Effector CD8-positive, alpha-beta T cell (primary cell): ENCODE data around the gene RAB11FIP5.

Experiments
- DNase-seq: peaks from one replicate; lab custom pipeline; 2025; lab: John Stamatoyannopoulos, UW

The RAB11FIP5 gene

DNA sequence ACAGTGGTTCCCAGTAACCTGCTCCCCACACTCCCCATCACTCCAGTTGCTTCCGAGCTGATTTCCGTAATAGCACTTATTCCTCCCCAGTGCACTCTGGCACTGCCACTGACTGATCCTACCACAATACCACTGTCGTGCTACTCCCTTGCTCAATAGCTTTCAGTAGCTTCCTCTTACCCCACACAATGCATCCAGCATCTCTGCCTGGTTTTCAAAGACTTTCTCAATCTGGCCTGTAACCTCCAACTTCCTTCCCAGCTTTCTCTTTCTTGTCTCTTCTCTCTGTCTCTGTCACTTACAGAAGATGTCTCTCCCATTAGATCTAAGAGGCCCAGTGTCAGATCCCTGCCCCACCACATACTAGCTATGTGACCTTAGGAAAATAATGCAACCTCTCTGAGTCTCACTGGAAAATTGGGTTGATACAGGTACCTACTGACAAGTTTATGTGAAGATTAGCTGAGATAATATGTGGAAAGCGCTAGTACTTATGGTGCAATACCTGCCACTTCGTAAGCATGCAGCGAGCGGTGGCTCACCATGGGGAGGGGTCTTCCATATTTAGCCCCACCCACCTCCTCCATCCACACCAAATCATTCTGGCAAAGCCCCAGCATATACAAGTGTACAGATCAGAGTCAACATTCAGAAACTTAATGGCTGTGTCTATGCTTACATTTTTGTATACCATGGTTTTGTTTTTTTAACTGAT, 77.9 kb downstream of the RAB11FIP5 start:
- DNase-seq, result no peak

DNA sequence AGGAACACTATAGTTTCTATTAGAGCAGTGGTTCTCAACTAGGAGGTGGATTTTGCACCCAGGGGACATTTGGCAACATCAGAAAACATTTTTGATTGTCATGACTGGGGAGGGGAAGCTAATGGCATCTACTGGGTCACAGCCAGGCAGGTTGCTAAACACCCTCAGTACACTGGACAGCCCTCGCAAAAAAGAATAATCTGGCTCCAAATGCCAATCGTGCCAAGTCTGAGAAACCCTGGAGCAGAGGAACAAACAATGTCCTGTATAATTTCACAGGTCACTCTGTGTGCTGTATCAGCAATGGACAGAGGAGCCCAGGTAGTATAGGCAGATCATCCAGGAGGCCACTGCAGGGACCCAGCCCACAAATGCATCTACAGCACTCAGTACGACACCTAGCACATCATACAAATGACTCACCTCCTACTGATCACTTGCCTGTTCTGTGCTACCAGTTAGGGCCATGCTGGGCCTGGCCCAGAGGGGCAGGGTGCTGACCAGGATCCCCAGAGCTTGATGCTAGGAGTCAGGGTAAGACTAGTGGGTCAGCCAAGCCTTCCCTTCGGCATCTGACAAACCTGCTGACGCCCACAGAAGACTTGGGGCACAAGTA, 78.9 kb downstream of the RAB11FIP5 start:
- DNase-seq, result no peak

DNA sequence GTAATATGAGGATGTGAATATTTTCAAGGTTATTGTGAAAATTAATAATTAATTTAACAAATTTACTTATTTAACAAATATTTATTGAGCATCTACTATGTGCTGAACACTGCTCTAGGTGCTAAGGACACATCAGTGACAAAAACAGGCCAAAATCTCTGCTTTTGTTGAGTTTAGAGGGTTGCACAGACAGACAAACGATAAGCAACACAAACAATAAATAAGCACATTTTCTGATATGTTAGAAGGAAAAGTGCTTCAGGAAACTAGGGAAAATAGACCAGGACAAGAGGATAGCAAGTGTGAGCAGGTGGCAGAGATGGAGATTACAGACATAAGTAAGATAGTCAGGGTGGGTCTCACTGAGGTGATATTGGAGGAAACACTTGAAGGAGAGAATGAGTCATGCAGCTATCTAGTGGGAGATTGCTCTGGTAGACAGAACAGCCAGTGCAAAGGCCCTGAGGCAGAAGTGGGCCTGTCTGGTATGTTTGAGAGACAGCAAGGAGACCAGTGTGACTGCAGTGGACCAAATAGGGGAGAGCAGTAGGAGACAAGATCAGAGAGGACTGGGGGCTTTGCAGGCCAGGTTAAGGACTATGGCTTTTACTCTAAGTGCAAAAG, 79.5 kb downstream of the RAB11FIP5 start:
- DNase-seq, result no peak

DNA sequence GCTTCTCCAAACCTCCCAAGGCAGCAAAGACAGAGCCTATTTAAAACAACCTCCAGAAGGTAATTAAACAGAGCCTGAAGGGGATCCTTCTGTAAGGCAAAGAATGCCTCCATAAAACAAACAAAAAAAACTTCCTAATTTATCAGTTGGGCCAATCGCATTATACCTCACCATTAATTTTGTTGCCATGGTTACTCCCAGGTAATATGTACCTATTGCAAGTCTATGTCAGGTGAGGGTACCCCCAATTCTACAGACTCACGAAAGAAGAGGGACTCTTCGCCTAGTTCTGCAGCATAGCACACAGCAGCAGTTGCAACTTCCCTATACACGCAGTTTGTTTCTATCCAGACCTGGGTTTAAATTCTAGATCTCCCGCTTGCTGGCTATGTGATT, 80.0 kb downstream of the RAB11FIP5 start:
- DNase-seq, result no peak

DNA sequence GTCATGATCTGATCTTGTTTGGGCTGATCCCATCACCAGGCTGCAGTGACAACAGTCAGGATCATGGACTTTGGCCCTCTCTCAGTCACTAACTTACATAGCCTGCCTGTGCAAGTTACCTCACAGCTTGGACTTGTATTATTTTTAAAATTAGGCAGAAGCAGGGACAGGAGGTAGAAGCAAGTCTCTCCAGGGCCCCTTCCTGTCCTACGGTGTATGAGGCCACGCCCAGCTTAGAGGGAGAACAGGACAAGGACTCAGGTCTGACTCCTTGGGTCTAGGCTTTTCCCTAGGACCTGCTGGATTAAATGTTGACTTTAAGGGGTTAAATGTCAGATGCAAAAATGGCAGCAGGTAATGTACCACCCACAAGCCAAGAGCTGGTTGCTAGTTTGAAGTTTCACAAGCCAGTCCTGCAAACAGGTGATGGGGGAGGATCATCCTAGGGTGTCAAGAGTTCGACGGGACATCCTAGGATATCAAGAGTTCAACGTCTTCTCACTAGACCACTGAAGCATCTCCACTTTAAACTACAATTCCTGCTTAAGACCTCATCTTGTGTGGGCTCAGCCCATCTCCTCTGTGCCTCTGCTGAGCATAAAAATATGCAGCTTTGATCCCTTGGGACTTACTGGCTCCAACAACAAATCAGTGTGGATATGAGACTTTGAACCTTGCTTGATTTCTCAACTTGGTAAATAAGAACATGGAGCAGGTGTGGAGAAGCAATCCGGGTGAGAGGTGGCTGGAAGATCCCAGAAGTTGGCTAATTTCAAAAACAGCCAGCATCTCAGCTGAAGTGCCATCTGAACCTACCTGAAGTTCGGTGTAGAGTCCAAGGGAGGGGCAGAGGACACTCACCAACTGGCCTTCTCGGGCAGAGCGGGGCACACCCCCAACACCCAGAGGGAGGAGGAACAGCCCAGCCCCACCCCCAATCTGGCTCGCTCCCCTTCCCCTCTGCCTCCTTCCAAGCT, 80.7 kb downstream of the RAB11FIP5 start:
- no peak for DNase-seq

DNA sequence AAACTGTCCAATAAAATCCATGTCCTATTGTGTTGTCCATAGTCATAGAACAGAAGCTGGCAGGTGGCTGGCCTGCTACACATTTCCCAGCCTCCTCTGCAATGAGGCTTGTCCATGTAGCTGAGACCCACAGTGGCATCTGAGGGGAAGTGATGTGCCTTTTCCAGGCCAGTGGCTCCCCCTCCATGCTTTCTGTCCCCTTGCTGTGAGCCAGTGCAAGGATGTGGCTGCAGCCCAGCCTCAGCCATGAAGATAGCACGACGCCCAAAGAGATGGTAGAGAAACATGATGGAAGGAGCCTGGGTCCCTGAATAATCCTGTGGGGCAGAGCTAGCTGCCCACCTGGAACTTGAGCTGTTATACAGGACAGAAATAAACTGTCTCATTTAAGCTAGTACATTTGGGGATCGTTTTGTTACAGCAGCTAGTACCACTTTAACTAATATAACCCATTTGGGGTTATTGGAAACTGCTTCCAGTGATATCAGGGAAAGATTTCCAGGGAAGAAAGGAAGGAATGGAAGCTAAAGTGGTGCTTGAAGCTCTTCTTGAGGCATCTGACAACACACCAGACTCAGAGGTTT, 81.6 kb downstream of the RAB11FIP5 start:
- DNase-seq, result no peak

DNA sequence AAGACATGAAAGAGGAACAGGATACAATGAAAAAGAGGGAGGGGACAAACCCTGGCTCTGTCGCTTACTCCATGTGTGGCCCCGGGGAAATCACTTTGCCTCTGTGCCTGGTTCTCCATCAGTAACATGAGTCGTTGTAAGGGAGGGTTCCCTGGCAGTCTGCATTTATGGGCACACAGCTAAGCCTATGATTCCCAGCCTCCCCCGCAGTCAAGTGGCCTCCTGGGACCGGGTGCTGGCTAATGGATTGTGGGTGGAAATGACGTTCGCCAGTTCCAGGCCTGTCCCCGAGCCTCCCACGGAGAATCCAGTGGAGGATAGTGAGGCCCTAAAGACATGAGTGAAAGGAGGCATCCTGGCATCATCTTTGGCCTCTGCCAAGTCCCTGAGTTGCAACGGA, 83.9 kb downstream of the RAB11FIP5 start:
- DNase-seq, result no peak

DNA sequence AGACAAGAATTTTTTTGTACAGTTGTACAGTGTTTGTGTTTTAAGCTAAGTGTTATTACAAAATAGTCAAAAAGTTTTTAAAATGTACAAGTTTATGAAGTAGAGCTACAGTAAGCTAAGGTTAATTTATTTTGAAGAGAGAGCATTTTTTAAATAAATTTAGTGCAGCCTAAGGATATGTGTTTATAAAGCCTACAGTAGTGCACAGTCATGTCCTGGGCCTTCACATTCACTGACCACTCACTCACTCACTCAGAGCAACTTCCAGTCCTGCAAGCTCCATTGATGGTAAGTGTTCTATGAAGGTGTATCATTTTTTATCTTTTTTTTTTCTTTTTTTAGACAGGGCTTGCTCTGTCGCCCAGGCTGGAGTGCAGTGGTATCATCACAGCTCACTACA, 85.4 kb downstream of the RAB11FIP5 start:
- no peak for DNase-seq

DNA sequence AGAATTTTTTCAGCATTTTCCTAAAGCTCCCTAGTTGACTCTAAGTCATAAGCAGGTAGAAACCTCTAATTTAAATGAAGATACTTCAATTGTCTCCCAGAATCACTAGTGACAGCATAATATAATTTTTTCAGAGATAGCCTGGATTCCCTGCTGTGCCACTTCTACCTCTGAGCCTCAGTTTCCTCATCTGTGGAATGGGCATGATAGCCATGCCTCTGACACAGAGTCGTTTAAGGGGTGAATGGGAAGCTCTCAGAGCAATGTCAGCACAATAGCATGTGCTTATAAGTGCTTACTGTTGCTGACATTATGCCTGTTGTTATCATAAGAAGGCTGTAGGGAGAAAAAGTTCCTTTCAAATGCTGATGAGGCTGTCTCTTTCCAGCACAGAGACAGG, 89.3 kb downstream of the RAB11FIP5 start:
- DNase-seq, result no peak
